HepG2 (cell line): ENCODE measurements around the gene MMP25. TPM values are rescaled to one million over a fixed set of nuclear protein-coding genes. Genes with fewer than 3 reads are reported as not detected.

ENCODE experiments used
- ATAC-seq: fragments of 200-7000 bp; cut with Tn5 transposase; 3 replicates; pipeline ENCODE4 v1.9.1; 2020; ENCODE audit warnings: mild to moderate bottlenecking, moderate library complexity
- BruUV-seq: library from RNA; stranded (reverse); fragments of 400-500 nt; replicated peaks from 2 replicates; lab custom pipeline; 2021; lab: Mats Ljungman, UMichigan
- CTCF ChIA-PET: fragments of 300-600 bp; formaldehyde crosslinking; extraction: SDS; loops from one replicate; lab custom pipeline; 2021; ENCODE audit warnings: low total read pairs, inconsistent platforms, low intra/inter-chr PET ratio; lab: Yijun Ruan, JAX
- POLR2A ChIA-PET: fragments of 350-600 bp; sonication (Branson Sonifier 250); formaldehyde crosslinking; loops from one replicate; lab custom pipeline; 2020; ENCODE audit warnings: antibody characterized with exemption, inconsistent platforms; lab: Yijun Ruan, JAX
- DNase-seq: peaks from one replicate; pipeline ENCODE4 v3.0.0-alpha.2; 2015; ENCODE audit warnings: low spot score
- FAIRE-seq: peaks from 3 replicates; lab custom pipeline; 2011; peaks lifted over from hg19 to GRCh38; lab: Jason Lieb, UNC
- H2AFZ ChIP-seq: one replicate; pipeline ENCODE4 v1.6.1; 2011; ENCODE audit warnings: low read length, inconsistent platforms
- H3K27ac ChIP-seq: fragments of 300-600 bp; 3 replicates; pipeline ENCODE4 v1.8.0; 2011; ENCODE audit warnings: mixed run types, mild to moderate bottlenecking, mixed read lengths, low read length, inconsistent platforms; ENCODE audit not compliant: insufficient read depth; ENCODE audit errors: extremely low read length
- H3K27me3 ChIP-seq, 2 experiments: fragments of 200-600 bp in 1 of 2; 2 replicates in 1 of 2; 3 replicates in 1 of 2; pipeline versions ENCODE4 v1.6.0 to v1.8.0; 2011; ENCODE audit warnings: low read length in 2 of 2, mild to moderate bottlenecking in 2 of 2, moderate library complexity in 2 of 2, inconsistent platforms in 1 of 2; ENCODE audit not compliant: insufficient read depth in 2 of 2, control insufficient read depth in 1 of 2
- H3K36me3 ChIP-seq, 2 experiments: fragments of 200-600 bp in 1 of 2; replicated peaks in 1 of 2; 2 replicates in 1 of 2; 3 replicates in 1 of 2; pipeline versions ENCODE4 v1.5.1 to v1.8.0; 2011; ENCODE audit warnings: low read length in 2 of 2, inconsistent platforms in 1 of 2; ENCODE audit not compliant: insufficient read depth in 2 of 2, control insufficient read depth in 1 of 2
- H3K4me1 ChIP-seq: 2 replicates; pipeline ENCODE4 v1.5.1; 2012; ENCODE audit warnings: low read length, inconsistent platforms; ENCODE audit not compliant: insufficient read depth
- H3K4me2 ChIP-seq: 2 replicates; pipeline ENCODE4 v1.6.0; 2011; ENCODE audit warnings: low read depth, low read length, inconsistent platforms
- H3K4me3 ChIP-seq, 3 experiments: fragments of 200-600 bp in 1 of 3; sonication (generic), shearing (Covaris generic) in 1 of 3; replicated peaks in 1 of 3; 2 replicates each; pipeline ENCODE4 v1.5.1; 2011 to 2016; ENCODE audit warnings: low read length in 3 of 3, inconsistent platforms in 2 of 3, low read depth in 2 of 3, mild to moderate bottlenecking in 2 of 3, control low read depth in 1 of 3, mixed read lengths in 1 of 3; ENCODE audit not compliant: insufficient read depth in 1 of 3
- H3K79me2 ChIP-seq: one replicate; pipeline ENCODE4 v1.6.1; 2011; ENCODE audit warnings: low read length, inconsistent platforms; ENCODE audit not compliant: insufficient read depth
- H3K9ac ChIP-seq: 2 replicates; pipeline ENCODE4 v1.6.0; 2011; ENCODE audit warnings: mild to moderate bottlenecking, low read depth, low read length, inconsistent platforms; ENCODE audit not compliant: insufficient read depth
- H3K9me3 ChIP-seq: 2 replicates; pipeline ENCODE4 v1.5.1; 2012; ENCODE audit warnings: mild to moderate bottlenecking, low read length
- H4K20me1 ChIP-seq: 2 replicates; pipeline ENCODE4 v1.6.0; 2011; ENCODE audit warnings: inconsistent platforms, mild to moderate bottlenecking, low read length, moderate library complexity; ENCODE audit not compliant: insufficient read depth
- AGO2 ChIP-seq: fragments of 200-400 bp; formaldehyde crosslinking; optimal IDR thresholded peaks from 2 replicates; pipeline ENCODE3; 2017; ENCODE audit warnings: mild to moderate bottlenecking, low read depth, low read length, moderate library complexity
- ARNT ChIP-seq: fragments of 450-650 bp; IDR thresholded peaks from 2 replicates; pipeline ENCODE4 v1.6.1; 2017
- HDAC1 ChIP-seq: sonication (generic); formaldehyde crosslinking; IDR thresholded peaks from 2 replicates; pipeline ENCODE4 v1.5.1; 2020; ENCODE audit warnings: mild to moderate bottlenecking, missing genetic modification reagents
- POLR2G ChIP-seq: fragments of 200-400 bp; formaldehyde crosslinking; IDR thresholded peaks from 2 replicates; pipeline ENCODE4 v1.6.1; 2018; ENCODE audit warnings: mild to moderate bottlenecking, low read depth, low read length, moderate library complexity
- SIX1 ChIP-seq: sonication (generic); formaldehyde crosslinking; IDR thresholded peaks from 2 replicates; pipeline ENCODE4 v1.4.0; 2020; ENCODE audit warnings: missing genetic modification reagents, borderline replicate concordance
- SMC3 ChIP-seq: IDR thresholded peaks from 2 replicates; pipeline ENCODE4 v1.6.1; 2011; ENCODE audit warnings: low read length, improper control_type of control experiment
- SNAPC2 ChIP-seq: sonication (generic); formaldehyde crosslinking; IDR thresholded peaks from 2 replicates; pipeline ENCODE4 v1.8.1; 2022; ENCODE audit warnings: mild to moderate bottlenecking, missing genetic modification reagents
- ZNF10 ChIP-seq: sonication (generic); formaldehyde crosslinking; IDR thresholded peaks from 2 replicates; pipeline ENCODE4 v1.4.0; 2020; ENCODE audit warnings: mild to moderate bottlenecking, low read depth, missing genetic modification reagents, borderline replicate concordance
- ZNF263 ChIP-seq: sonication (generic); formaldehyde crosslinking; IDR thresholded peaks from 2 replicates; pipeline ENCODE4 v1.4.0; 2020; ENCODE audit warnings: missing genetic modification reagents
- ZNF264 ChIP-seq: sonication (generic); formaldehyde crosslinking; IDR thresholded peaks from 2 replicates; pipeline ENCODE4 v1.4.0; 2020; ENCODE audit warnings: missing genetic modification reagents
- ZNF350 ChIP-seq: sonication (generic); formaldehyde crosslinking; IDR thresholded peaks from 2 replicates; pipeline ENCODE4 v1.4.0; 2020; ENCODE audit warnings: mild to moderate bottlenecking, low read depth, missing genetic modification reagents, borderline replicate concordance
- ZNF619 ChIP-seq: sonication (generic); formaldehyde crosslinking; IDR thresholded peaks from 2 replicates; pipeline ENCODE4 v1.4.0; 2020; ENCODE audit warnings: mild to moderate bottlenecking, missing genetic modification reagents
- ZNF883 ChIP-seq: sonication (generic); formaldehyde crosslinking; IDR thresholded peaks from 2 replicates; pipeline ENCODE4 v1.5.1; 2020; ENCODE audit warnings: mild to moderate bottlenecking, missing genetic modification reagents; ENCODE audit errors: not compliant biosample characterization
- WGBS: methylation state at CpG from one replicate; pipeline ENCODE4 v1.1.6; 2017; ENCODE audit warnings: low lambda C conversion rate; 5-methylcytosine and 5-hydroxymethylcytosine counted together
- in situ Hi-C: cut with HindIII; loops from 2 replicates; pipeline ENCODE4 v1.10.0; 2017; ENCODE audit warnings: low pct_unique_long_range_greater_than_20kb; ENCODE audit not compliant: extremely low pct_ligation_motif_present
- intact Hi-C: fragments of 100-400 bp; cut with micrococcal nuclease; formaldehyde crosslinking; loops from one replicate; pipeline ENCODE4 v1.10.0; 2022; ENCODE audit not compliant: unreplicated experiment
- polyA plus RNA-seq, 8 experiments: library from polyadenylated mRNA; depleted of rRNA in 3 of 8; stranded (reverse) in 7 of 8; unstranded in 1 of 8; fragments of >200 nt; fragmentation: Illumina TruSeq in 4 of 8; extraction: Trizol in 4 of 8; gene quantifications; 2 replicates each; pipeline versions ENCODE4 v1.2.1 to v1.2.3, GENCODE V29; 2011 to 2016; ENCODE audit warnings: low read depth in 4 of 8, missing spikeins in 1 of 8, mixed read lengths in 1 of 8; ENCODE audit not compliant: insufficient read depth in 1 of 8
- total RNA-seq, 5 experiments: library from RNA; depleted of rRNA; stranded (reverse); fragments of >200 nt; fragmentation: Illumina TruSeq; extraction: Trizol; gene quantifications; 2 replicates each; pipeline ENCODE4 v1.2.3, GENCODE V29; 2016; ENCODE audit warnings: low read depth in 1 of 5
- TF ChIP-seq, protein P1 (sequence below): sonication (generic); formaldehyde crosslinking; IDR thresholded peaks from 2 replicates; pipeline ENCODE4 v1.8.0; 2022; ENCODE audit warnings: low read depth, missing genetic modification reagents

The MMP25 gene
- total and polyA plus RNA-seq, 2 of the 13 experiments (the other 11 are each of a cell fraction or from before 2014, with no cell fraction given): 0.04 to 0.08 TPM

DNA sequence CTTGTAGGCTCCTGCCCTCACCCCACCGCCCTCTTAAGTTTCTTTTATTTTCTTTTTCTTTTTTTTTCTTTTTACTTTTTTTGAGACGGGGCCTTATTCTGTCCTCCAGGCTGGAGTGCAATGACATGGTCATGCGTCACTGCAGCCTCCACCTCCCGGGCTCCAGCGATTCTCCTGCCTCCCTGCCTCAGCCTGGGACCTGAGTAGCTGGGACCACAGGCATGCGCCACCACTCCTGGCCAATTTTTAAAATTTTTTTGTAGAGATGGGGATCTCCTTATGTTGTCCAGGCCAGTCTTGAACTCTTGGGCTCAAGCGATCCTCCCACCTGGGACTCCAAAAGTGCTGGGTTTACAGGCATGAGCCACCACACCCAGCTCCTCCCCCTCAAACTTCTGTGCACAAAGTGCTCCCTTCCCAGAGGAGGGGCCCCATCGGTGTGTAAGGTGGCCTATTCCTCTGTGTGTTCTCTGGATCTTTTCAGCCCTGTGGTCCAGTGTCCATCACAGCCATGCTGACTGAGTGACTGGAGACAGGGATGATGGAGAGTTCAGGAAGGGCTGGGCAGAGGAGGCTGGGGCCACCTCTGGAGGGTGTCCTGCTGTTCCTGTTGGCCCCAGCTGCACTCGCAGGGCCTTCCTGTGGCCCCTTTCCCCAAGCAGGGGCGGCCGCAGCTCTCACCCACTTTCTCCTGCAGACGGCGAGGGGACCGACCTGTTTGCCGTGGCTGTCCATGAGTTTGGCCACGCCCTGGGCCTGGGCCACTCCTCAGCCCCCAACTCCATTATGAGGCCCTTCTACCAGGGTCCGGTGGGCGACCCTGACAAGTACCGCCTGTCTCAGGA lies 10.2 kb downstream of the MMP25 start:
- Histone ChIP-seq H3K4me1 (peaks cover 14% of the 10 kb centered on the region), H3K27me3 (peaks cover 0 to under 1% of the 10 kb centered on the region in 2 experiments; a peak in 1 of 5 replicates), H3K36me3 (no peaks in the 10 kb centered on the region), H3K4me2 (no peak overlapping the region), H3K4me3 (no peak overlapping the region), H4K20me1 (no peaks in the 10 kb centered on the region), H3K9me3 (no peaks in the 10 kb centered on the region), H3K27ac (no peak overlapping the region), H2AFZ (no peak overlapping the region)
- FAIRE-seq: no peak
- ATAC-seq: no peak
- BruUV-seq: no TSS peak
- in situ Hi-C loops: no loop called here
- WGBS: 80% methylated on average over 14 of the region's 19 CpGs
- DNase-seq: no peak
- ChIA-PET POLR2A (interaction anchor here (1.6 kb wide), 1 partner anchor 36 kb away, joined by 3 read pairs; the partner anchor contains the start of gene TNFRSF12A), CTCF (no interaction called here)
- intact Hi-C loops: no loop called here
- no peak for TF ChIP-seq SMC3
- no peak for TF ChIP-seq HDAC1 (CRISPR knock-in tag)
- TF ChIP-seq ZNF264 (CRISPR knock-in tag): no peak
- TF ChIP-seq ZNF263 (CRISPR knock-in tag): 0 out of 2 replicates have a peak, but pooled peaks have one; percentile 62
- TF ChIP-seq ARNT: no peak
- peak; percentile 32 for TF ChIP-seq AGO2
- TF ChIP-seq POLR2G: peak; percentile 8; the same call in 1 of the 2 replicates
- no peak for TF ChIP-seq ZNF350
- TF ChIP-seq SNAPC2 (CRISPR knock-in tag): no peak
- no peak for TF ChIP-seq ZNF883 (CRISPR knock-in tag)
- no peak for TF ChIP-seq ZNF10 (CRISPR knock-in tag)
- TF ChIP-seq ZNF619 (CRISPR knock-in tag): no peak
- TF ChIP-seq, protein P1, sequence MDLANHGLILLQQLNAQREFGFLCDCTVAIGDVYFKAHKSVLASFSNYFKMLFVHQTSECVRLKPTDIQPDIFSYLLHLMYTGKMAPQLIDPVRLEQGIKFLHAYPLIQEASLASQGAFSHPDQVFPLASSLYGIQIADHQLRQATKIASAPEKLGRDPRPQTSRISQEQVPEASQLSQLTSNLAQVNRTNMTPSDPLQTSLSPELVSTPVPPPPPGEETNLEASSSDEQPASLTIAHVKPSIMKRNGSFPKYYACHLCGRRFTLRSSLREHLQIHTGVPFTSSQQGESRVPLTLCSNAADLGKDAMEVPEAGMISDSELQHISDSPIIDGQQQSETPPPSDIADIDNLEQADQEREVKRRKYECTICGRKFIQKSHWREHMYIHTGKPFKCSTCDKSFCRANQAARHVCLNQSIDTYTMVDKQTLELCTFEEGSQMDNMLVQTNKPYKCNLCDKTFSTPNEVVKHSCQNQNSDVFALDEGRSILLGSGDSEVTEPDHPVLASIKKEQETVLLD (CRISPR knock-in tag): no peak
- no peak for TF ChIP-seq SIX1 (CRISPR knock-in tag)
- TF ChIP-seq, all 625 proteins: peak for 3
- H3K9ac ChIP-seq: no peak overlapping the region
- H3K79me2 ChIP-seq: no peaks in the 10 kb centered on the region
